K562 (cell line): Measurements from ENCODE around the gene GON4L. TPM values are rescaled to one million over a fixed set of nuclear protein-coding genes. Genes with fewer than 3 reads are reported as not detected.

Experiments used
- GABPB2 ChIP-seq: fragments of 250-450 bp; sonication (Bioruptor Pico); conservative IDR thresholded peaks from 2 replicates; pipeline ENCODE4 v1.5.1; 2021; ENCODE audit warnings: mild to moderate bottlenecking
- GATAD2A ChIP-seq: fragments of 450-650 bp; IDR thresholded peaks from 2 replicates; pipeline ENCODE4 v1.6.1; 2017
- GTF2E2 ChIP-seq: fragments of 200-800 bp; sonication (Bioruptor generic); IDR thresholded peaks from 2 replicates; pipeline ENCODE4 v1.6.1; 2016; ENCODE audit warnings: missing genetic modification characterization, missing compliant biosample characterization
- ILF3 ChIP-seq: fragments of 450-650 bp; IDR thresholded peaks from 2 replicates; pipeline ENCODE4 v1.6.1; 2018; ENCODE audit warnings: antibody characterized with exemption, mild to moderate bottlenecking, moderate library complexity, borderline replicate concordance
- NRF1 ChIP-seq, 2 experiments: fragments of 450-650 bp; IDR thresholded peaks in 1 of 2; conservative IDR thresholded peaks in 1 of 2; 2 replicates each; pipeline ENCODE4 v1.6.1; 2014; ENCODE audit warnings: mild to moderate bottlenecking in 2 of 2
- PHF21A ChIP-seq: fragments of 450-650 bp; IDR thresholded peaks from 2 replicates; pipeline ENCODE4 v1.6.1; 2017; ENCODE audit warnings: low read depth, borderline replicate concordance
- SUPT5H ChIP-seq: fragments of 450-650 bp; IDR thresholded peaks from 2 replicates; pipeline ENCODE4 v1.6.1; 2016
- THRB ChIP-seq: fragments of 450-650 bp; formaldehyde crosslinking; conservative IDR thresholded peaks from 2 replicates; pipeline ENCODE4 v1.4.0; 2022; ENCODE audit warnings: mild to moderate bottlenecking, missing genetic modification characterization
- ZBTB40 ChIP-seq, 2 experiments: fragments of 450-650 bp in 1 of 2; sonication (generic) in 1 of 2; formaldehyde crosslinking in 1 of 2; IDR thresholded peaks; 2 replicates each; pipeline versions ENCODE4 v1.7.1 to v1.9.0; 2016 to 2022; ENCODE audit warnings: inconsistent platforms in 1 of 2, mild to moderate bottlenecking in 1 of 2, missing genetic modification reagents in 1 of 2
- ZNF609 ChIP-seq: sonication (generic); formaldehyde crosslinking; IDR thresholded peaks from 2 replicates; pipeline ENCODE4 v1.8.1; 2023; ENCODE audit warnings: missing genetic modification reagents, mild to moderate bottlenecking, borderline replicate concordance
- polyA plus RNA-seq, 8 experiments: library from polyadenylated mRNA; depleted of rRNA in 4 of 8; stranded (reverse) in 5 of 8; unstranded in 3 of 8; fragments of >200 nt; fragmentation: Nextera tagmentation in 2 of 8; fragmentation: Illumina TruSeq in 1 of 8; extraction: Ambion mirVana in 2 of 8; extraction: Trizol in 1 of 8; gene quantifications; 2 replicates each; pipeline versions ENCODE4 v1.2.1 to v1.2.3, GENCODE V29; 2011 to 2014; ENCODE audit warnings: inconsistent platforms in 1 of 8, missing spikeins in 1 of 8
- total RNA-seq, 7 experiments: library from RNA; depleted of rRNA in 6 of 7; stranded (reverse); fragments of >200 nt in 6 of 7; fragmentation: Illumina TruSeq in 2 of 7; extraction: Trizol in 2 of 7; gene quantifications; 2 replicates each; pipeline versions ENCODE4 v1.2.1 to v1.2.3, GENCODE V29; 2011 to 2021; ENCODE audit warnings: low replicate concordance in 1 of 7

The GON4L gene
- total and polyA plus RNA-seq, 9 of the 15 experiments (the other 6 are each of a cell fraction or from before 2014, with no cell fraction given), result 20.2 to 47.4 (median 33.6) TPM

GRCh38 chr1:155856975-155857930, at the start of gene GON4L (continued):
- TF ChIP-seq ZNF609 (CRISPR knock-in tag) (no peak), GATAD2A (peak; percentile 79; the same call in 1 of the 2 replicates), GTF2E2 (tag) (peak; percentile 79; the same call in 1 of the 2 replicates), PHF21A (no peak), SUPT5H (peak; percentile 98), ZBTB40 (IDR thresholded peaks at IDR 0.05) (peak; percentile 89), ZBTB40 (CRISPR knock-in tag; IDR thresholded peaks at IDR 0.05) (no peak), GABPB2 (CRISPR knock-in tag) (no peak), THRB (CRISPR knock-in tag) (peak; percentile 82), ILF3 (no peak), NRF1 (conservative IDR thresholded peaks at IDR 0.05 in 1 of 2, IDR thresholded peaks at IDR 0.05 in 1 of 2) (peak; percentile 93 to 95)
